ENCODE measurements around the gene SCFD2.

The SCFD2 gene

DNA sequence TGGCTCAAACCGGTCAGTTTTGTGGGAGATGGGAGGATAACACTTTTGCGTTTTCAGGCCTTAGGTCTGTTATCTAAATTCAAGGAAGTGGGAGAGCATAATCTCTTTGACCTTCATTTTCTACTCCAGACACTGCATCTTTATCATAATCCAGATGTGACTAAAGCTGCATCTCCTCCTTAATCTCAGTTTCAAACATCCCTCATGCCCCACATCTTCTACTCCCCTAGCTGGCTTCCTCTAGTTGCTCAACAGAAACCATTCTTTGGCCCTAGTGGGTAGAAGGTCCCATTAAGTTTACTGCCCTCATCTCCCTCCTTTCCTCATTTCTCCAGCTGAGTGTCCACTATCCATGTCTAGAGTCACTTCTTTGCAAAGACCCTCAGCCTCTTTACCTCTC lies 522.5 kb downstream of the SCFD2 start:
- TF ChIP-seq, protein P1, sequence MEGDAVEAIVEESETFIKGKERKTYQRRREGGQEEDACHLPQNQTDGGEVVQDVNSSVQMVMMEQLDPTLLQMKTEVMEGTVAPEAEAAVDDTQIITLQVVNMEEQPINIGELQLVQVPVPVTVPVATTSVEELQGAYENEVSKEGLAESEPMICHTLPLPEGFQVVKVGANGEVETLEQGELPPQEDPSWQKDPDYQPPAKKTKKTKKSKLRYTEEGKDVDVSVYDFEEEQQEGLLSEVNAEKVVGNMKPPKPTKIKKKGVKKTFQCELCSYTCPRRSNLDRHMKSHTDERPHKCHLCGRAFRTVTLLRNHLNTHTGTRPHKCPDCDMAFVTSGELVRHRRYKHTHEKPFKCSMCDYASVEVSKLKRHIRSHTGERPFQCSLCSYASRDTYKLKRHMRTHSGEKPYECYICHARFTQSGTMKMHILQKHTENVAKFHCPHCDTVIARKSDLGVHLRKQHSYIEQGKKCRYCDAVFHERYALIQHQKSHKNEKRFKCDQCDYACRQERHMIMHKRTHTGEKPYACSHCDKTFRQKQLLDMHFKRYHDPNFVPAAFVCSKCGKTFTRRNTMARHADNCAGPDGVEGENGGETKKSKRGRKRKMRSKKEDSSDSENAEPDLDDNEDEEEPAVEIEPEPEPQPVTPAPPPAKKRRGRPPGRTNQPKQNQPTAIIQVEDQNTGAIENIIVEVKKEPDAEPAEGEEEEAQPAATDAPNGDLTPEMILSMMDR (IDR thresholded peaks at IDR 0.05; ENCODE audit: low read depth, low read length) = no peak
- peaks cover 27% of the 10 kb centered on the region for H3K4me1 ChIP-seq

DNA sequence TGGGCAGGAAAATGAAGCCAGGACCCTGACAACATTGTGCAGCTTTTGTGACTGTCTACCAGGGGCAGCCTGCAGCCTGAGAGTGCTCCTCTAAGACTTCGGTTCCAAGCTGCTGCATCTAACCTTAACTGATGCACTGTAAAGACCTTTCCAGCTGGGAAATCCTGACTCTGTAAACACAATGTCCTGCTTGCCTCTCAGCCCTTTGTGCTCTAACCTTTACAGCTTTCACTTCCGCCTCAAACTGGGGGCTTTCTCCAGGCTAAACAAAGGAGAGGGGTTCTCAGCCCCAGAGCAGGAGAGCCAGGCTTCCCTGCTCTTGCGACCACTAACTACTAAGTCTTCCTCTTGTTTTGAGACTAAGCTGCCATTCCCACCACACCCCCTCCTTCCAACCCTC lies 523.1 kb downstream of the SCFD2 start:
- no peak for DNase-seq
- no peaks in the 10 kb centered on the region for H3K9me3 ChIP-seq
- TF ChIP-seq, protein P1 (IDR thresholded peaks at IDR 0.05; ENCODE audit: low read depth, low read length) = no peak
- peaks cover 27% of the 10 kb centered on the region for H3K4me1 ChIP-seq
- H3K36me3 ChIP-seq = no peaks in the 10 kb centered on the region
- H3K27me3 ChIP-seq = no peaks in the 10 kb centered on the region
- no peak overlapping the region for H3K4me3 ChIP-seq (ENCODE audit: low read depth, low read length)

More for the DNA sequence above, 522.5 kb downstream of the SCFD2 start:
- DNase-seq = no peak
- Histone ChIP-seq H3K9me3 (no peaks in the 10 kb centered on the region), H3K27me3 (no peaks in the 10 kb centered on the region), H3K36me3 (no peaks in the 10 kb centered on the region), H3K4me3 (ENCODE audit: low read depth, low read length) (no peak overlapping the region)

DNA sequence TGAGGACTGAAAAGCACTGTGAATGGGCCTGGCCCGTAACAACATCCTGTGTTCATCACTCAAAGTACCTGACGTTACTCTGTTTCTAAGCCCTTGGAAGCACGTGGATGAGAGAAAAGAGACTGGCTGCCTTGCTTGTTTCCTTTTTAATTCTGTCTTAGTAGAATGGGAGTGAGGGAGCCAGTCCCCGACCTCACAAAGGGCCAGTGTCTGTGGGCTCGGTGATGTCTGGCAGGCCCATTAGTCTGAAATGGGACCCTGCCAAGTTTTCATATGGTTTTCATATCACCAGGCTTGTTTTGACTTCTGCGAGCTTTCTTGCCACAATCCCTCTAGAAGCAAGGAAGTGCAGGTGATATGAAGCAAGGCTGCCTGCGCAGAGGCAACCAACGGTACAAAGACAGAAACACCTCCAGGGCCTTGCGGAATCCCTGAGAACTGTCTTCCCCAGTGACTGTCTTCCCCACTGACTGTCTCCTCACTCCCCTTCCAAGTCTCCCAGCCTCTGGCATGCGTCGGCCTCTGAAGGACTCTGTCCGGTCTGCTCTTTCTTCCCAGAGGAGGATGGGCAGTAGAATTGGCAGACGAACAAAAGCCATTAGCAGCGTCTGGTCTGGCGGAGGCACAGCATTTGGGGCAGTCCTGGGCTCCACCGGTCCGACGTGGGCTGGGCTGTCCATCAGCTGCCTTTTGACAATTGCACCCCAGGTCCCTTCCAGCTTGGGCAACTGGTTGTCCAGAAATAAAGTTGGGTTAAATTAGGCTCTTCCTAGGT lies 524.0 kb downstream of the SCFD2 start:
- Histone ChIP-seq H3K4me1 (peaks cover 27% of the 10 kb centered on the region), H3K36me3 (no peaks in the 10 kb centered on the region), H3K27me3 (no peaks in the 10 kb centered on the region), H3K4me3 (ENCODE audit: low read depth, low read length) (peak overlapping the region; percentile 31), H3K9me3 (no peaks in the 10 kb centered on the region)
- TF ChIP-seq, protein P1 (IDR thresholded peaks at IDR 0.05; ENCODE audit: low read depth, low read length) = no peak
- peak; percentile 75 for DNase-seq

DNA sequence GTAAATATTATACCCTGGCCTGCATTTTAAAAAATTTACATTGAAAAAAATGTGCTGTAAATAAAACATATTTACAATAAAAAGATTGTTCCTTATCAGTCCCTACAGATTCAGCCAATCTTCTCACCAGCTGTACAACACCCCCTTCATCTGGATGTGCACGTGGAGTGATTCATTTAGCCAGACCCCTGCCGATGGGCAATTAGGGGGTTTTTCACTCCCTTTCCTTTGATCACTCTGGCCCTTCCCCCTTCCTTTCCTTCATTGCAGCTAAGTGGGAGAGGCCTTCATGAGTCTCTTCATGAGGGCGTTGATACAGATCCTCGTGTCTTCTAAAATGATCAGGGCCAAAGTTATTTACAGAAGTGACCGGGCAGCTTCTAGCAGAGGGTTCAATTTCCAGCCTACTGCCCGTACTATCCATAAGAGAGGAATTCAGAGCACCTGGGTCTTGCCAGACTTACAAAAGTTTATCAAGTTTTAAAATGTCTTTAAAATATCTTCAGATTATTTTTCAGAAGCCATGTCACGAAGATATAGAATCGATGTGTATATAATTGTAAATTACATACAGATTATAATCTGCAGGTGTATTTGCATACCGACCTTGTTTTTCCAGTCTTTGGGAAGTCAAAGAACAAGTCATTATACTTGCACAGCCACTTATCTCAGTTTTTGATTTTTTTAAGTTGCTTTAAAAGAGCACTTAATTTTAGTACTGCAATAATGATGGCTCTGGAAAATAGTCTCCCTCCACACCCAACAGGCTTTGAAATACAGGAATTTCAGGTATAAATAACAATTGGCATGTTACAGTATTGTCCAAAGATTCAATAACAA lies 525.1 kb downstream of the SCFD2 start:
- H3K36me3 ChIP-seq = no peaks in the 10 kb centered on the region
- no peak overlapping the region for H3K4me3 ChIP-seq (ENCODE audit: low read depth, low read length)
- TF ChIP-seq, protein P1 (IDR thresholded peaks at IDR 0.05; ENCODE audit: low read depth, low read length) = no peak
- no peaks in the 10 kb centered on the region for H3K9me3 ChIP-seq
- no peak for DNase-seq
- no peaks in the 10 kb centered on the region for H3K27me3 ChIP-seq
- peaks cover 27% of the 10 kb centered on the region for H3K4me1 ChIP-seq

DNA sequence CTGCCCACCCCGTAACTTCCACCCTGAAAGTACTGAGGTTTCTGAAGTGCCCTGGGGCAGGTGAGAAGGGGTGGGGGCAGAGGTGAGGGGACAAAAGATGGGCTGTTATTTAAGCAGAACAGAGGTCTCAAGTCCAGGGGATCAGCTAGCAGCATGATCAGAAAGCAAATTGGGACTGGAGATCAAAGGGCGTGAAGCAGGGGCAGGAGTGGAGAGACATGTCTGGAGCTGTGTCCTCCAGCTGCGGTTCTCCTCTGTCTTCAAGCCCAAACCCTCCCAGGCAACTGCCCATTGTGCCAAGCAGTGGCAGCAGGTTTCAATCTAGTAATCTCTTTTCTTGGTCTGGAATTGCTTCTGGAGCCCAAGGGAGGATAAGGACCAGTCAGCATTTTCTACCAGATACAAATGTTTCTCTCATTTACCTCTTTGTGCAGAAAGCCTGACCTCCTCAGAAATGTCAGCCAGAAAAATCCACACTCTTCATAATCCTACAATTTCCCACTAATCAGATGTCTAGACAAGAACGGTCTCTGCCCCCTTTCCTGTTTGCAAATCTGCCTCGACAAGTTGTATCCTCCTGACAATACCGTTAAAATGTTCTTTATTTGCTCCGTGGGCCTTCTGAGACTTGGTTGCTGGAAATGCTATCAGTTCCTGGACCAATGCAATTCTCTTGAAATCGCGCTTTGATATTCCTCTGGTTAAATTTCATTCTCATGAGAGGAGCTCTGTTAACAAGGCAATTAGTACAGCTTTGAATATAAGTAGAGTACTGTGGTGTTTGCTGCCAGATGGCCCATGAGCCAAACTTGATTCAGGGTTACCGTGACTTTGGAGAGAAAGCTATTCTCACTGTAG lies 526.9 kb downstream of the SCFD2 start:
- TF ChIP-seq, protein P1 (IDR thresholded peaks at IDR 0.05; ENCODE audit: low read depth, low read length) = no peak
- H3K36me3 ChIP-seq = no peaks in the 10 kb centered on the region
- H3K4me3 ChIP-seq (ENCODE audit: low read depth, low read length) = no peak overlapping the region
- no peaks in the 10 kb centered on the region for H3K27me3 ChIP-seq
- no peak for DNase-seq
- H3K4me1 ChIP-seq = peaks cover 27% of the 10 kb centered on the region
- H3K9me3 ChIP-seq = no peaks in the 10 kb centered on the region
